Esophagus squamous epithelium (tissue), 4 donors: ENCODE results near the gene MBLAC1.

Source experiments
- CTCF ChIP-seq, 6 experiments: fragments of 450-650 bp in 4 of 6; fragments of 200-600 bp in 2 of 6; sonication (generic) in 2 of 6; IDR thresholded peaks; one replicate each; pipeline ENCODE4 v1.5.1; 2016 to 2019; ENCODE audit warnings: antibody characterized with exemption in 6 of 6, mild to moderate bottlenecking in 4 of 6, moderate library complexity in 4 of 6
- POLR2A ChIP-seq, 4 donors: fragments of 450-650 bp; IDR thresholded peaks; one replicate each; pipeline ENCODE4 v1.6.1; 2017; ENCODE audit warnings: antibody characterized with exemption in 4 of 4, mild to moderate bottlenecking in 4 of 4, moderate library complexity in 3 of 4

GRCh38 chr7:100174582-100174981, 47.8 kb downstream of the MBLAC1 start:
- TF ChIP-seq POLR2A (IDR thresholded peaks at IDR 0.05) (no peak), CTCF (IDR thresholded peaks at IDR 0.05) (no peak)
